Prostate gland (tissue), 2 donors: ENCODE results near the gene SERPINA5. TPM values are rescaled to one million over a fixed set of nuclear protein-coding genes. Genes with fewer than 3 reads are reported as not detected.

Experiments used
- DNase-seq: peaks from one replicate; pipeline ENCODE4 v3.0.0-alpha.2; 2019; ENCODE audit warnings: low spot score
- H3K27ac ChIP-seq, 2 donors: fragments of 200-600 bp; sonication (generic); 2 replicates each; pipeline ENCODE4 v1.5.1; 2017 to 2019
- H3K27me3 ChIP-seq: fragments of 200-600 bp; sonication (generic); replicated peaks from 2 replicates; pipeline ENCODE4 v1.5.1; 2019; ENCODE audit not compliant: insufficient read depth
- H3K36me3 ChIP-seq, 2 donors: fragments of 200-600 bp; sonication (generic); 1 replicate in 1 of 2; 2 replicates in 1 of 2; pipeline versions ENCODE4 v1.5.1 to v1.8.1; 2017 to 2019
- H3K4me1 ChIP-seq: fragments of 200-600 bp; sonication (generic); replicated peaks from 2 replicates; pipeline ENCODE4 v1.5.1; 2019
- H3K4me3 ChIP-seq, 2 donors: fragments of 200-600 bp; sonication (generic); 2 replicates each; pipeline ENCODE4 v1.5.1; 2017 to 2019
- H3K9me3 ChIP-seq: fragments of 200-600 bp; sonication (generic); 2 replicates; pipeline ENCODE4 v1.5.1; 2017
- CTCF ChIP-seq, 4 experiments: fragments of 200-600 bp in 2 of 4; fragments of 450-650 bp in 2 of 4; sonication (generic) in 2 of 4; IDR thresholded peaks; 1 replicate in 3 of 4; 2 replicates in 1 of 4; pipeline ENCODE4 v1.5.1; 2016 to 2019; ENCODE audit warnings: antibody characterized with exemption in 4 of 4, mild to moderate bottlenecking in 2 of 4, moderate library complexity in 2 of 4
- POLR2A ChIP-seq: fragments of 450-650 bp; IDR thresholded peaks from one replicate; pipeline ENCODE4 v1.6.1; 2016; ENCODE audit warnings: antibody characterized with exemption, mild to moderate bottlenecking
- POLR2AphosphoS5 ChIP-seq: sonication (generic); formaldehyde crosslinking; IDR thresholded peaks from one replicate; pipeline ENCODE4 v1.6.1; 2017; ENCODE audit warnings: antibody characterized with exemption
- WGBS: methylation state at CpG from one replicate; pipeline ENCODE4 v1.1.5; 2018; 5-methylcytosine and 5-hydroxymethylcytosine counted together
- intact Hi-C: fragments of 100-400 bp; cut with DNase I; formaldehyde crosslinking; loops from one replicate; pipeline ENCODE4 v1.14.2; 2022
- total RNA-seq, 2 donors: library from RNA; depleted of rRNA; stranded (reverse); fragments of >200 nt; gene quantifications; one replicate each; pipeline ENCODE4 v1.1.0, GENCODE V29; 2016

Gene SERPINA5
- total RNA-seq, 2 donors from 2014 or later = 2.6 to 936 TPM

- WGBS = 93% methylated on average over 7 of the region's 7 CpGs
- DNase-seq = no peak
- Histone ChIP-seq H3K36me3 (no peaks in the 10 kb centered on the region), H3K9me3 (no peaks in the 10 kb centered on the region), H3K4me1 (peaks cover 9% of the 10 kb centered on the region), H3K4me3 (no peak overlapping the region), H3K27ac (no peak overlapping the region), H3K27me3 (no peaks in the 10 kb centered on the region)
- TF ChIP-seq POLR2AphosphoS5 (no peak), POLR2A (no peak), CTCF (IDR thresholded peaks at IDR 0.05) (no peak)
- intact Hi-C loops = no loop called here
Measured at GRCh38 chr14:94594441-94594840, 13.2 kb downstream of the SERPINA5 start.

- no peaks in the 10 kb centered on the region for H3K36me3 ChIP-seq
- H3K27ac ChIP-seq = no peak overlapping the region
- H3K4me3 ChIP-seq = no peak overlapping the region
- no peaks in the 10 kb centered on the region for H3K27me3 ChIP-seq
- no peak for DNase-seq
- WGBS = 92% methylated on average over 2 of the region's 2 CpGs
- H3K9me3 ChIP-seq = no peaks in the 10 kb centered on the region
- peaks cover 14% of the 10 kb centered on the region for H3K4me1 ChIP-seq
- intact Hi-C loops = no loop called here
- TF ChIP-seq POLR2AphosphoS5 (no peak), POLR2A (no peak), CTCF (IDR thresholded peaks at IDR 0.05) (no peak)
Measured at GRCh38 chr14:94595912-94596311, 14.7 kb downstream of the SERPINA5 start.

DNA sequence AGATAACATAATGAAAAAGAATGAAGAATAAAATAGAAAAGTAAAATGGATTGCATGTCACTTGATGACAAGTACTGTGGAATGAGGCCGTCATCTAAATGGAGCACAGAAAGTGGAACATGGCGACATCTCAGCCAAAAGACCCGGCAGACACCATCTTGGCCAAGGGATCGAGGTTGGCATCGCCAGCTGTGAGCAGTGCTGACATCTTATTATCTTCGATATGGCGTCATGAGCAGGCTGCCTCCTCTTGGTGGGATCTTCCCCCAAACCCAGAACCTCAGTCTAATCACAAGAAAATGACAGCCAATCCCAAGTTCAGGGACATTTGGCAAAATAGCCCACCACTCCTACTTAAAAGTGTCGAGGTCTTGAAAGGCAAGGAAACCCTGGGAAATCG, 15.1 kb downstream of the SERPINA5 start:
- no peaks in the 10 kb centered on the region for H3K36me3 ChIP-seq
- no peaks in the 10 kb centered on the region for H3K27me3 ChIP-seq
- H3K27ac ChIP-seq = no peak overlapping the region
- no peaks in the 10 kb centered on the region for H3K9me3 ChIP-seq
- H3K4me3 ChIP-seq = no peak overlapping the region
- peaks cover 14% of the 10 kb centered on the region for H3K4me1 ChIP-seq
- DNase-seq = no peak
- TF ChIP-seq POLR2A = no peak
- TF ChIP-seq POLR2AphosphoS5 = no peak
- TF ChIP-seq CTCF (IDR thresholded peaks at IDR 0.05) = no peak
- intact Hi-C loops = no loop called here
- 96% methylated on average over 9 of the region's 9 CpGs for WGBS

DNA sequence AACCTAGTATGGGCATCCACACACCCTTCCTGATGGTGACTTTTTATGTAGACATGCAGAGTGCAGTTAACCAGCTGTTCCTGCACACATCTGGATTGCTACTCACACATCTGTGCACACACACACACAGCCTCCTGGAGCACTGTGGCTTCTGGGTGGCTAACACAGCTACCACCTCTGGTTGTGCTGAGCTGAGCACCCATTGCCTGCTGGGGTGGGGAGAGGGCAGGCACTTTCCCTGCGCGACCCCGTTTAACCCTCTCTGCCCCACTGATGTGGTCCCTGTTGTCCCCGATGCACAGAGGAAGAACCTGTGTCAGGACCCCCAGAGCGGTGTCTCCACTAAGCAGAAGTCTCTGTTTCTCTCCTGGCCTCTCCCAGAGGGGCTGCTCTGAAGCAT, 16.6 kb downstream of the SERPINA5 start:
- Histone ChIP-seq H3K9me3 (no peaks in the 10 kb centered on the region), H3K27me3 (no peaks in the 10 kb centered on the region), H3K4me1 (peaks cover 14% of the 10 kb centered on the region), H3K36me3 (no peaks in the 10 kb centered on the region), H3K27ac (peak overlapping the region in 1 of 2 donors; percentile 85), H3K4me3 (no peak overlapping the region)
- 82% methylated on average over 5 of the region's 5 CpGs for WGBS
- no peak for TF ChIP-seq POLR2A
- TF ChIP-seq POLR2AphosphoS5 = no peak
- TF ChIP-seq CTCF (IDR thresholded peaks at IDR 0.05) = no peak
- intact Hi-C loops = no loop called here
- no peak for DNase-seq

DNA sequence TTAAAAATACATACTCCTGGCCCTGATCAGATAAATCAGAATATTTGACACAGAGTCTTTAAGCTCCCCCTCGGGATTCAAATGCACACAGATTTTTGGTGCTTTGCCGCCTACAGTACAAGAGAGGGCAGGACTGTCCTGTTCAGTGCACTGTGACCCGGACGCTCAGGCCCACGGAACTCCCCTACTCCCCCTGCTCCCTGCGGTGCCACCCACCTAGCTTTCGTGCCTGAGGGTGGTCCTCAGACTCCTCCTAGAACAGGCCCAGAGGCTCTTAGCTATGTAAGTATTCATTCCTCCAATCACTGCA, 17.2 kb downstream of the SERPINA5 start:
- peaks cover 14% of the 10 kb centered on the region for H3K4me1 ChIP-seq
- no peak for TF ChIP-seq POLR2AphosphoS5
- no peak for TF ChIP-seq POLR2A
- no peak for TF ChIP-seq CTCF (IDR thresholded peaks at IDR 0.05)
- no peaks in the 10 kb centered on the region for H3K27me3 ChIP-seq
- intact Hi-C loops = no loop called here
- no peaks in the 10 kb centered on the region for H3K9me3 ChIP-seq
- H3K36me3 ChIP-seq = no peaks in the 10 kb centered on the region
- peak overlapping the region; percentile 60 to 85 for H3K27ac ChIP-seq
- WGBS = 69% methylated on average over 7 of the region's 7 CpGs
- DNase-seq = no peak
- no peak overlapping the region for H3K4me3 ChIP-seq
